Stimulated activated CD4-positive, alpha-beta T cell treated with anti-CD3 and anti-CD28 coated beads, TNF-alpha, amount 100 ng/mL, for 4 hours (primary cell): ENCODE results near the gene CHSY1.

Experiments
- DNase-seq, 3 experiments: peaks; one replicate each; pipeline ENCODE4 v3.0.0-alpha.2; 2020; ENCODE audit warnings: low read depth in 3 of 3

The CHSY1 gene

DNA sequence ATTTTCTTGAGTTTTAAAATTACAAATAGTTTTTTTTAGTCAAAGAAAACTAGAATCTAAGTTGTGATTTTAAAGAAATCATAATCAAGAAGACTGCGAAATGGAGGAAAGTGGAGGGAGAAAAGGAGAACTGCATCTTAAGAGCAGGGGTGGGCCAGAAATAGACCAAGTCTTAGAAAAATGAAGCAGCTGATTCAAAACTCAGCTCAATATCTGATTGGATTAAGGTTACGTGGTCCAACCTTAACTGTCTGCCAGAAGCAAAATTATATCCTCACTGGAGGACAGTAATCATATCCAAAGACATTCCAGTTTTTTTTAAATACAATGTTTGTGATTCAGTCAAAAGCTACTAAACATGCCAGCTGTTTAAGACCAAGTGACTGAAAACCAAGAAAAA lies 41.4 kb downstream of the CHSY1 start:
- no peak for DNase-seq

DNA sequence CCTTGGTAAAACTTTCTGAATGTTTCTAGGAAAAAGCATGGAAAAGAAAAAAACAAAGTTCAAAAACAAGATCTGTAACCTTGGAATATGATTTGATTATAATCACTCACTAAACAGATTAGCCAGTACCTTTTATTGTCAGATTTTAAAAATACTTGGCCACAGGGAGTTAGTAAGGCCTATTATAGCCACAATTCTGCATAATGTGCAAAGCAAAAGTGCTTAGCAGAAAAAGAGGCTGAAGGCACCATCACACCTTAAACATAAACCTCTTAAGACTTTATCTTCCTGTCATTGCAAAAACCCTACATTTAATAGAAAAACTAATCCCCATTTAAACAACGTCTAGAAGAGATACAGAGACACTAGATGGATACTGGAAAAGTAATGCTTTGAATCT lies 41.8 kb downstream of the CHSY1 start:
- no peak for DNase-seq

DNA sequence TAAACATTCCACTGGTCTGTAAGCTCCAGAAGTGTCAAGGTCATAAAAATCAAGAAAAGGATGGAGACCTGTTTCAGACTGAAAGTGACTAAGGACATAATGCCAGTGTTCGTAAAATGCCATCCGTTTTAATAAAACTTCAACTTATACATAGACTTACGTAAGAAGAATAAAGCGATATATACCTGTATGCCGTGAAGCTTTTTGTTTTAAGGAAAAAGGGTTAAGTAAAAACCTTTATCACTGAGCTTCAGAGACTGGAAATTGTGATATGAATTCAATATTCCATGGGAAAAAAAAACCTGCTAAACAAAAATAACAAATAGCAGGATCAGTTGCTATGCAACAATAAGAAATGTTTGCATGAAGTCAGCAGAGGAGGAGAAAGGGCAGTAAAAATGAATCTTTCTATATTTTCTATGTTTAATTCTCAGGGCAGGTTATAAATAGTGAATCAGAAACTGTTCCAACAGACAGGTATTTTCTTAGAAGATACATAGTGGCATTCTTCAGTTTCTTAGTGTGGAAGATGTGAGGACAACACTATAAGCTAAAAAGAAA lies 42.5 kb downstream of the CHSY1 start:
- DNase-seq, result no peak

- no peak for DNase-seq
Observed at GRCh38 chr15:101207867-101208288, 44.0 kb downstream of the CHSY1 start.

DNA sequence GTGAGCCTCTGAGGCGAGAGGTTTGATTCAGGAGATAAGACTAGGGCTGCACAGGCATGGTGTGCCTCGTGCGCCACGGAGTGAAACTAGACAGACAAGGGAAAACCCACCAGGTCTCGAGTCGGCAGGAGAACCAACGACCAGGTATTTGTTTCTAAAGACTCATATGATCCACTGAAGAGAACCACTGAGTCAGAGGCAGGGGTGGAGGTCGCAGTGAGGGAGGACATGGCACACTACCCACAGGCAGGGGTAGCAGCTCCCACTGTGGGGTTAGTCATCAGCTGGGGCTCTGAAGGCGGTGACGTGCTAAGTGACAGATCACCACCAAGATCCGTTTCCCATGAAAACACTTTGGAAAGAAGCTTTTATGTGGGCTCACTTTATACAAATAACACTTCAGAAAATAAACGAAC lies 45.7 kb downstream of the CHSY1 start:
- peak; percentile 48 to 81 (median 78) for DNase-seq

- no peak for DNase-seq
Observed at GRCh38 chr15:101204739-101205535, 46.9 kb downstream of the CHSY1 start.

DNA sequence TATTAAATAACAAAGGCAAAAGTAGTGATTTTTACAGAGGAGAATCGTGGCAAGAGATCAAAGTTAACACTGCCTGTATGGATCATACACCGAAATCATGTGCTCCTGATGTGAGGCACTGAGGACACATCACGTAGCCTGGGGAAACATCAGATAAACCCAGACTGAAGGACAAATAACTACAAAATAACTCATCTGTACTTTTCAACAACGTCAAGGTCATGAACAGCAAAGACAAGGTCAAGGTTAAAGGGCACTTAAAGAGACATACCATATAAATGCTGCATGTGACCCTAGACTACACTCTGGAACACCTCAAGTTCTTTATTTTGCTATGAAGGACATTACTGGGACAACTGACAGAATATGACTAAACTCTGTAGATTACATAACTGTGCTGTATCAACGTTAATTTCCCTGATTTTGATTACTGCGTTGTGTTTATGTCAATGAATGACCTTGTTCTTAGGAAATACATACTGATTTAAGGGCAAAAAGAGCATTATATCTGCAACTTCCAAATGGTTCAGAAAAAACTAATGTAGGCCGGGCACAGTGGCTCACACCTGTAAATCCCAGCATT lies 48.1 kb downstream of the CHSY1 start:
- DNase-seq, result no peak

DNA sequence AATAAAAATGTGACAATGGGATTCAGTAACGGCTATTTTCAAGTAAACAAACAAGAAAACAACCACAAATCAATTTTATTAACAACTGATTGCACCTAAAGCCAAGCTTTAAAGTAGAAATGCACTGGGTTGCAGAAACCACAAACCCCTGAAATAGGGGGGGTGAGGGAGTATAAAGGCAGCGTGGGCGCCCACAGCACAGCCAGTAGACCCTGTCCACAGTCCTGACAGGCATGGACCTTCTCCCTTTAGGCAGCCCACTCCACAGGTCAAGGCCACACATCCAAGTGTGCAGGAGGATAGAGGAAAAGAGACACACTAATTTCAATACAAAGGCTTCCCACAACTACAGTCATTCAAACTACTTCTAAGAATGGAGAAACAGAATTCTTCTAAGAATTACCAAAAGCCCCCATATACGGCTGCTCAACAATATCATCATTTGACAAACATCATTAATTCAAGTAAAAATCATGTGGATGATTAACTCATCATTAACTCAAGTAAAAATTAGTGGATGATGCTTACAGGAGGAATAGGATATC lies 48.7 kb downstream of the CHSY1 start:
- no peak for DNase-seq

- DNase-seq, result no peak
Observed at GRCh38 chr15:101201411-101202174, 50.3 kb downstream of the CHSY1 start.

DNA sequence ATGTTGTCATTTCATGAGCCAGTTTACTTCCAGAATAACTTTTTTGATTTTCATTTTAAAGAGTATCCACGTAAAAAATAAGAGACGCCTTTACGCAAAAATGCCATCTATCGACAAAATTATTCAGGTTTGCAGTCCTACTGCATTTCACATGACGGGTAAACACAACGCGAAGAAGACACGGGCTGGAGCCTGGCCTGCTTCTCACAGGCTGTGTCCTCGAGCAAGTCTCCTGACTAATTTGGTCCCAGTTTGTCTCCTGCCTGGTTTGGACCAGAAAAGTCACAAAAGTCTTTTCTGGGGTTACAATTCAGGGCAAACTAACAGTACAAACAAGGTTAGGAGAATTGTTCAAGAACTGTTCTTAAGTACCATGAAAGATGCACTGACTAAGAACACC lies 51.7 kb downstream of the CHSY1 start:
- DNase-seq, result no peak

DNA sequence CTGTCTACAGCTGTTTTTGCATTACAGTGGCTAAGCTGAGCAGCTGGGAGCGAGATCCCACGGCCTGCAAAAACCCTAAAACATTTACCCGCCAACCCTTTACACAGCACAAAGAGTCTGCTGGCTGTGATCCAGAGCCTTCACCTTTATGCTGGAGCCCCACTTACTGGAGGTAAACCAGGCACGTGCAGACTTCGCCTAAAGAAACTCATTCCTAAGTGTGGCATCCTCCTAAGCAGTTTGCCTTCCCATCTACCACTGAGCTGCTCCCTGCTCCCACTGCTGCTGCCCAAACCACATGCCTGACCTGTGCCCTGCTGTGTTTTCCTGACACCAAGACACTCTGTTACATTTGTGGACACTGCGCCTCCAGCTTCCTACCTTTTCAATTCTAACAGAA lies 53.0 kb downstream of the CHSY1 start:
- DNase-seq, result no peak

GRCh38 chr15:101198031-101198575 lies 53.7 kb downstream of the CHSY1 start:
- no peak for DNase-seq

GRCh38 chr15:101194546-101195125 lies 57.2 kb downstream of the CHSY1 start:
- no peak for DNase-seq

DNA sequence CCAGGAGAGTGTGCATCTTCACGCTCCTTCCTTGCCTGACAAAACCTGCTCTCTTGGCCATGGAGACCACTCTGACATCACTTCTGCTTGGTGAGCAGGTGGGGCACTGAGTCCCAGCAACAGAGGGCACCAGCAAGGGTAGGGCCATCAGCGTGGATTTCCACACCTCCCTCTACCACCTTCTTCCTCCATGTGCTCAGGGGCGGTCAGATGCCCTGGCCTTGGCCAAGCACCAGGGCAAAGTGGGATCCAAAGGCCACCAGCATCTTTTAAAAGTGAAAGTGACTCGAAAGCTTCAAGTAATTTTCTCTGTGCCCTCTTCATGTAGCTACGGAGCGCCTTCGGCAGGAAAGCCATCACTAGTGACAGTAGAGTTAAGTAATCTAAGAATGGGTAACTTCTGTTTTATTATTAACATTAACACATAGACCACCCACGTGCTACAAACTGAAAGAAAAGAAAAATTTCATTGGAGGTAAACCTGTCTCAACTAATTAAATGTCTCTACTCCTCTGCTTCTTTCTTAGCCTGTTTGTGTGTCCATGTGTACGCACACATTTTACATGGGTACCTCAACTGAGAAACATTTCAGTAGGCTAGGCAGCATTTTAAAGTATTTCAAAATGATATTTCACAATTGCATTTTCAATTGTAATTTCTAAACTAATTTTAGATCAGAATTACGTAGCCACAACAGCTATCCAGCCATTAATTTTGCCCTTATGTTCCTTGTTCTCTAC lies 57.9 kb downstream of the CHSY1 start:
- DNase-seq, result no peak

- DNase-seq, result no peak
Observed at GRCh38 chr15:101193120-101193644, 58.7 kb downstream of the CHSY1 start.

DNA sequence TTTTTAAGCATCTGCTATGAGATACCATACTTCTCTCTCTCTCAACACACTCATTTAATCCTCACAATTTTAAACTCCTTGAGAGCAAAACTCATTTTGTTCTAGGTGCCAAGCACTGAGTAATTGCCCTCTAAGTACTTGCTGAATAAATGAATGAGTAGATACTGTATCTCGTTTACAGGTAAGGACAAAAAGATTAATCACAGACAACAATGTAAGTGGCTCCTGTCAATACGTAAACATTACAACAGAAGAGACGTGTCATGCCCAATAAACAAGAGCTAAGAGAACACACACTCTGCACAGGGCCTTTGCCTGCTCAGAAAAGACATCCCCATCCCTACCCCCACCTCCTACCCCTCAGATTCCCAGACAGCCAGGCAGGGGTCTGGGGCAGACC lies 59.8 kb downstream of the CHSY1 start:
- DNase-seq, result no peak

- no peak for DNase-seq
Observed at GRCh38 chr15:101191242-101191641, 60.6 kb downstream of the CHSY1 start.

DNA sequence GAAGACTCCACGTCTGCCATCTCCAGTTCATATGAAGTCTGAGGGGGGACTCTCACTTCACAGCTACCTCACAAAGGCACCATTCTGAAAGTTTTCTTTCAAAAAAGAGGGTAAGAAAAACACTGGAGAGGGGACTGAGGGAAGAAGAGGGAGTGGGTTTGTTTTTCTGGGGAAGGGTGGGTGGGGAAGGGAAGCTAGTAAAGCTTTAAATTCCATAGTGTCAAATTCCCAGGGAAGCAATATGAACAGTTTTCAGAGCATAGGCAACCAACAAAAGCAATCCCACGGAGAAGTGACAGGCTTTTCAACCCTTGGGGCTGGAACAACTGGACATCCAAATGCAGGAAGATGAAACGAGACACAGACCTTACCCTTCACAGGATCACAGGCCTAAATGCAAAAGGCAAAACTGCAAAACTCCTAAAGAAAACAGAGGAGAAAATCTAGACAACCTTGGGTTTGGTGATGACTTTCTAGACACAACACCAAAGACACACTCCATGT lies 61.7 kb downstream of the CHSY1 start:
- DNase-seq, result no peak

DNA sequence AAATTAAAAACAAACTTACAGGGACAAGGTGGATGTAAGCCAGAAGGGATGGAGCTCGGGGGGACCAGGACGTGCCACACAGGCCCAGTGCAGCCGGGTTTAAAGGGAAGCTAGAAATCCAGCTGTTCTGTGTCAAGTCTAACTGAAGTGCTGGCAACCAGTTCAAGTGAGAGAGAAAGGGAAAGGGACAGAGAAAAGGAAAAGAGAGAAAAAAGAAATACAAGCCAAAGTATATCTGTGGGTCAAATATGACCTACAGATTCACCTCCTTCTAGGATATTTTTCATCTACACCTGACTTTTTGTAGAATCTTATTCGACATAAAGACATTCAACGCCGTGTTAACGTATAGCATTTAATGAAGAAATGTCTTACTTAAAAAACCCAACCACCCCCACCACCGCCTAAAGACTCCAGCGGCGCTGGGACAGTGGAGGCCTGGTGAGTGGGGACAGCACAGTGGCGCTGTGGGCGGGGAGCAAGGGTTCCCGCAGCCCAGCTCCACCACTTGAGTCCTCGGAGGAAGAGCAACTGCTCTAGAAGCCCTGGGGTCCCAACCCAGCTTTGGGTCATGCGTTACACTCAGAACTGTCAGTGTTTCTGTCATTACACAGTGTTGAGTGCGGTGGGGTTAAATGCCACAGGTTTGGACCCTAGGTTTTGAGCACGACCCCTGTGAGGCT lies 62.3 kb downstream of the CHSY1 start:
- no peak for DNase-seq
